Fibroblast of skin of scalp (primary cell): ENCODE data around the gene CAD.

Experiments used
- DNase-seq: peaks from one replicate; pipeline ENCODE4 v3.0.0-alpha.2; 2013

The CAD gene

GRCh38 chr2:27231921-27232320 is 14.8 kb downstream of the CAD start:
- DNase-seq = no peak

DNA sequence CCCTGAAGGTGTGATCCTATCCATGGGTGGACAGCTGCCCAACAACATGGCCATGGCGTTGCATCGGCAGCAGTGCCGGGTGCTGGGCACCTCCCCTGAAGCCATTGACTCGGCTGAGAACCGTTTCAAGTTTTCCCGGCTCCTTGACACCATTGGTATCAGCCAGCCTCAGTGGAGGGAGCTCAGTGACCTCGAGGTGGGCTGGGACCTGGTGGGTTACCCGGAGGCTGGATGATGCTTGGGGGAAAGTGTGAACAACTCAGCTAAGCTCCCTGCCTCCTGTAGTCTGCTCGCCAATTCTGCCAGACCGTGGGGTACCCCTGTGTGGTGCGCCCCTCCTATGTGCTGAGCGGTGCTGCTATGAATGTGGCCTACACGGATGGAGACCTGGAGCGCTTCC is 16.2 kb downstream of the CAD start:
- DNase-seq = no peak

DNA sequence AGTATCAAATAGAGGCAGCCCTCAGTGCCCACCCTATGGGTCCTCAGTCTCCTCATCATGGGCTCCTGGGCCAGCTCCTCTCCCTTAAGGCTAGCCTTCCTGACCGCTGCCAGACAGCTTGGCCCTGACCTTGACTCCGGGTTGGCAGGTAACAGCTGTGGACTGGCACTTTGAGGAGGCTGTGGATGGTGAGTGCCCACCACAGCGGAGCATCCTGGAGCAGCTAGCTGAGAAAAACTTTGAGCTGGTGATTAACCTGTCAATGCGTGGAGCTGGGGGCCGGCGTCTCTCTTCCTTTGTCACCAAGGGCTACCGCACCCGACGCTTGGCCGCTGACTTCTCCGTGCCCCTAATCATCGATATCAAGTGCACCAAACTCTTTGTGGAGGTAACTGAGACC is 19.0 kb downstream of the CAD start:
- no peak for DNase-seq

DNA sequence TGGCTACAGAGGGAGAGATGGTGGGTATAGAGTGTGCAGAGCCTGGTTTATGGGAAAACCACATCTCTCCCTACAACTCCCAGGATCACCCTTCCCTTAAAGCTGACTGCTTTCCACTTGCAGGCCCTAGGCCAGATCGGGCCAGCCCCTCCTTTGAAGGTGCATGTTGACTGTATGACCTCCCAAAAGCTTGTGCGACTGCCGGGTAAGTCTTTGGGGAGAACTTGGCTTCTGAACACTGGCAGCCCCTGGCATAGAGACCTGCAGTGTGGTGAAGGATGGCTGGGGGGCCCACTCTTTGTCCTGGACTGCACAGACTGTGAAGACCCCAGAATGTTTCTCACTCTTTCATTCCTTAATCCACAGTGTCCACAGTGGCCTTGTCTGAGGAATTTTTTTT is 19.5 kb downstream of the CAD start:
- DNase-seq = no peak

DNA sequence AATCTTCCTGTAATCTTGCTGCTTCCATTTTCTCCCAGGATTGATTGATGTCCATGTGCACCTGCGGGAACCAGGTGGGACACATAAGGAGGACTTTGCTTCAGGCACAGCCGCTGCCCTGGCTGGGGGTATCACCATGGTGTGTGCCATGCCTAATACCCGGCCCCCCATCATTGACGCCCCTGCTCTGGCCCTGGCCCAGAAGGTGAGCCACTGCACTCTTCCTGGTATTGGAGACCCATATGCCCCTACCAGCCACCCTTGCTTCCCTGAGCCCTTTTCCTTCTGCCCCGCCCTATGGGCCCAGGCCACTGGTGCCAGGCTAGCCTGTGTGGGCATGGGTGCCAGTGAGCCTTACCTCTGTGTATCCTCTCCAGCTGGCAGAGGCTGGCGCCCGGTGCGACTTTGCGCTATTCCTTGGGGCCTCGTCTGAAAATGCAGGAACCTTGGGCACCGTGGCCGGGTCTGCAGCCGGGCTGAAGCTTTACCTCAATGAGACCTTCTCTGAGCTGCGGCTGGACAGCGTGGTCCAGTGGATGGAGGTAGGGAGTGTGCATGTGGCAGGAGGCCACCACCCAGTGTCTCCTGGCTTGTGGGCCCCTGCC is 20.3 kb downstream of the CAD start:
- DNase-seq = no peak

DNA sequence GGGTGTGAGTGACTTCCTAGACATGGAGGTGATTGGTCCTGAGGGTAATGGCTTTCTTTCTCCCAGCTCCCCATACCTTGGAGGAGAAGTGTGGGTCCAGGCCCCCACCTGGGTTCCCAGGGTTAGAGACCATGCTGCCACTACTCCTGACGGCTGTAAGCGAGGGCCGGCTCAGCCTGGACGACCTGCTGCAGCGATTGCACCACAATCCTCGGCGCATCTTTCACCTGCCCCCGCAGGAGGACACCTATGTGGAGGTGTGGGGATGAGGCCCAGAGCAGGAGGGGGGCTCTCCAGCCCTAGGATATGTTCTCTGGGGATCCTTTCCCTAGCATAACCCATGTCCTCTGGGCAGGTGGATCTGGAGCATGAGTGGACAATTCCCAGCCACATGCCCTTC is 21.8 kb downstream of the CAD start:
- DNase-seq = no peak

GRCh38 chr2:27240406-27240805 is 23.2 kb downstream of the CAD start:
- no peak for DNase-seq

- no peak for DNase-seq
Measured at GRCh38 chr2:27241761-27242613, 24.8 kb downstream of the CAD start.

DNA sequence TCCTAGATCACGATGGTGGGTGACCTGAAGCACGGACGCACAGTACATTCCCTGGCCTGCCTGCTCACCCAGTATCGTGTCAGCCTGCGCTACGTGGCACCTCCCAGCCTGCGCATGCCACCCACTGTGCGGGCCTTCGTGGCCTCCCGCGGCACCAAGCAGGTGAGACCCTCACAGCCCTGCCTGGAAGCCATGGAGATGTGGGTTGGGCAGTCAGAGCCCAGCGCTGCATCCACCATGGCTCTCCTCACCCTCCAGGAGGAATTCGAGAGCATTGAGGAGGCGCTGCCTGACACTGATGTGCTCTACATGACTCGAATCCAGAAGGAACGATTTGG is 25.4 kb downstream of the CAD start:
- DNase-seq = no peak

DNA sequence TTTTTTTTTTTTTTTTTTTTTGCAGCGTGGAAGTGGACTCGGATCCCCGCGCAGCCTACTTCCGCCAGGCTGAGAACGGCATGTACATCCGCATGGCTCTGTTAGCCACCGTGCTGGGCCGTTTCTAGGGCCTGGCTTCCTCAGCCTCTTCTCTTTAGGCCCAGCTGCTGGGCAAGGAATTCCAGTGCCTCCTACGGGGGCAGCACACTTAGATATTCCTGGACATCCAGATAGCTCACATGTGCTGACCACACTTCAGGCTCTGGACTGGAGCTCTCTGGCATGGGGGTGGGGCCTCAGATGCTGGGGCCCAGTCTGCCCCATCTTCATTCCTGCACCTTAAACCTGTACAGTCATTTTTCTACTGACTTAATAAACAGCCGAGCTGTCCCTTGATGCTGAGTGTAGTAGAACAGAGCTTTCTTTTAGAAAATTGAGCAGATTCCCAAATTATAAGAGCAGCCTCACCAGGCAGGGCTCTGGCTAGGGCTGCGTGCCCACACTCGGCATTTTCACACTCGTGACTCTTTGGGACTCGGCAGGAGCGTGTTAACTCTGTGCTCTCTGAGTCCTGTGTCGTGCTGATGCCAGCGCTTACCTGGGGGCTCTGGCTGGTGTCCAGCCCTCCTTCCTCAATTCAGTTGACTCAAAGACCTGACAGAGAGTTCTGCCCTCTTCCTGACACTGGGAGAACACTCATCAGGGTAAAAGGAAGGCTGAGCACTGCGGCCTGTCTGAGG is 26.4 kb downstream of the CAD start:
- DNase-seq = no peak

- DNase-seq = no peak
Measured at GRCh38 chr2:27245116-27245515, 27.9 kb downstream of the CAD start.

DNA sequence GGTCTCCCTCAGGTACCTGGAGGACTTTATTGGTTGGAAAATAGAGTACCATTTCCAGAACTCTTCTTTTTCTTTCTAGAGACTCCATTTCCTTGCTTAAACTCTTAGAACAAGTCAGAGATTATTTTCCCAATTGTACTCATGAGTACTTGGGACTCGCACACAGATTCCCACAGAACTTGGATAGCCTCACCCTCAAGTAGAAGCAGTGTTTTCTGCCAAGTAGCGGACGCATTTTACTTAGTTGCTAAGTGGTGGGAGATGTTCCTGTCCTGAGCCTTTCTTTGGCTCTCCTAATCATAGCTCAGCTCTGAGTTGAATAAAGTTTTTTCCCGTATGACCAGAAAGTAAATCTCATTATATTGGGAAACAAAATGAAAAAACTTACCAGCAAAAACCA is 28.5 kb downstream of the CAD start:
- no peak for DNase-seq

DNA sequence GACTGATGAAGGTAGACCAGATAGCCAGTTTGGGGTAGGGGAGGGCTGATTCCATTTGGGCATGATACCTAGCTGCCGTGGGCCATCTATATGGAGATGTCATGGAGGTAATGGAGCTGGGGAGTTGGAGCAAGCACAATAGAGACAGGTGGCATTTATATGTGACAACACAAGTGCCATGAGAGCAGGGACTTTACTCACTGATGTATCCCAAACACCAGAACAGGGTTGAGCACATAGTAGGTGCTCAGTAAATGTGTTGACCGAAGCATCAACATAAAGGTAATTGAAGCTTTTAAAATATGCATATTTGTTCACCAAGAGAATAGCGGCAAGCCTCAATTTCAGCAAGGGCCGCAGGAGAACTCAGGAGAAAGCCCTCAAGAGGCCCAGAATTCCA is 30.7 kb downstream of the CAD start:
- DNase-seq = no peak

GRCh38 chr2:27249159-27249890 is 32.2 kb downstream of the CAD start:
- peak; percentile 50 for DNase-seq

GRCh38 chr2:27249891-27250651 is 32.9 kb downstream of the CAD start:
- peak; percentile 50 for DNase-seq

- no peak for DNase-seq
Measured at GRCh38 chr2:27250652-27251379, 33.6 kb downstream of the CAD start.

DNA sequence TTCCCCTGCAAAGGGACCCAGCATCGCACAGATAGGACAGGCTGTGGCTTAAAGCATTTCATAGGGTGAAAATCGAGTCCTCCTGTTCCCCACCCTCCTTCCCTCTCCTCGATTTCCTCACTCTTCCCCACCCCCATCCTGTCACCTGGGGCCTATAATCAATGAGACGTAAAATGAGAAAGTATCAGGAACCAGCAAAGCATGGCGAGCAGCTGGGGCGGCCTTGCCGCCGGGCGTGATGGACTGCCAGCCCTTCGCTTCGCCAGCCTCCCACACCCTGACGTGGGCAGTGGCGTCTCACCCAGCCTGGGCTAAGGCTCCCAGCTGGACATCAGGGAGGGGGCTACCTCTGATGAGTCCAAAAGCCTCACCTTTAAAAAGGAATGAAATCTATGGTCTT is 34.6 kb downstream of the CAD start:
- no peak for DNase-seq

- no peak for DNase-seq
Measured at GRCh38 chr2:27255187-27255586, 38.0 kb downstream of the CAD start.

- DNase-seq = peak; percentile 87
Measured at GRCh38 chr2:27255660-27256059, 38.5 kb downstream of the CAD start.

- no peak for DNase-seq
Measured at GRCh38 chr2:27256855-27257454, 39.8 kb downstream of the CAD start.

DNA sequence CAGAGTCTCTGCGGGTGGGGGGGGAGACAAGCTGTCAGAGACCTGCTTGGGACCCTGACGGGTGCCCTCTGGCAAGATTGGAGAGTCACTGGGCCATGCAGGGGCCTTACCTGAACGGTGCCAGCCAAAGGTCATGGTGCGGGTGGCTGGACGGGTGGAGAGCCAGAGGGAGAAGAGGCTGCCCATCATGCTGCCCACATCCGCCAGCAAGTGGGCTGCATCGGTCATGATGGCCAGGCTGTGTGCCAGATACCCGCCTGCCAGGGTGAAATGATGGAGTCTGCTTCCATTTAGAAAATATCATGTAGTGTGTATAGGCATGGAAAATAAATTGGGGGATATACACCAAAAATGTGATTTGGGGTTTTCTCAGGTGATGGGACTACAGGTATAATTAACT is 40.9 kb downstream of the CAD start:
- DNase-seq = no peak
